Hepatocyte (in vitro differentiated cells): ENCODE measurements around the gene ATXN10.

Experiments
- EZH2 ChIP-seq: fragments of 200-600 bp; sonication (generic); IDR thresholded peaks from 2 replicates; pipeline ENCODE4 v1.6.1; 2016; ENCODE audit warnings: antibody characterized with exemption, mild to moderate bottlenecking, borderline replicate concordance
- EZH2phosphoT487 ChIP-seq: fragments of 200-600 bp; sonication (generic); IDR thresholded peaks from one replicate; pipeline ENCODE4 v1.6.1; 2018; ENCODE audit warnings: antibody characterized with exemption, mild to moderate bottlenecking, low read depth, moderate library complexity; ENCODE audit not compliant: unreplicated experiment, severe bottlenecking
- TF ChIP-seq, protein P1 (sequence below): fragments of 200-600 bp; sonication (generic); IDR thresholded peaks from 2 replicates; pipeline ENCODE4 v1.5.1; 2016; ENCODE audit warnings: antibody characterized with exemption, mild to moderate bottlenecking; ENCODE audit not compliant: poor library complexity

DNA sequence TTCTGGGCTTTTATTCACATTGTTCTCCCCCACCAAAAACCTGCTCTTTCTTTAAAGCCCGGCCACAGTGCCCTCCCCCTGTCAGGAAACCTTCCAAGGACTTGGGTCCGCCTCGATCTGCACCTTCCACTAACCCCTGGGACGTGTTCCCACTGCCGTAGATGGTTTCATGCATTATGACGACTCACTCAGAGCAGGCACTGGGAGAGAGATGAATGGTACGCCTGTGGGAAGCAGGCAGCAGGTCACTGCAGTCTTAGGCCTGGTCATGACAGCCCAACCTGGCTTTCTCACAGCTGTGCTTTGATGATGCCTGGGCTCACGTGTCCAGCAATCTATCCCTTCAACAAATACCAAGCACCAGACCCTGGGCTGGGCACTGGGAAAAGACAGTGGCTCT is 189.6 kb downstream of the ATXN10 start:
- TF ChIP-seq, protein P1, sequence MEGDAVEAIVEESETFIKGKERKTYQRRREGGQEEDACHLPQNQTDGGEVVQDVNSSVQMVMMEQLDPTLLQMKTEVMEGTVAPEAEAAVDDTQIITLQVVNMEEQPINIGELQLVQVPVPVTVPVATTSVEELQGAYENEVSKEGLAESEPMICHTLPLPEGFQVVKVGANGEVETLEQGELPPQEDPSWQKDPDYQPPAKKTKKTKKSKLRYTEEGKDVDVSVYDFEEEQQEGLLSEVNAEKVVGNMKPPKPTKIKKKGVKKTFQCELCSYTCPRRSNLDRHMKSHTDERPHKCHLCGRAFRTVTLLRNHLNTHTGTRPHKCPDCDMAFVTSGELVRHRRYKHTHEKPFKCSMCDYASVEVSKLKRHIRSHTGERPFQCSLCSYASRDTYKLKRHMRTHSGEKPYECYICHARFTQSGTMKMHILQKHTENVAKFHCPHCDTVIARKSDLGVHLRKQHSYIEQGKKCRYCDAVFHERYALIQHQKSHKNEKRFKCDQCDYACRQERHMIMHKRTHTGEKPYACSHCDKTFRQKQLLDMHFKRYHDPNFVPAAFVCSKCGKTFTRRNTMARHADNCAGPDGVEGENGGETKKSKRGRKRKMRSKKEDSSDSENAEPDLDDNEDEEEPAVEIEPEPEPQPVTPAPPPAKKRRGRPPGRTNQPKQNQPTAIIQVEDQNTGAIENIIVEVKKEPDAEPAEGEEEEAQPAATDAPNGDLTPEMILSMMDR: no peak
- TF ChIP-seq EZH2: no peak
- no peak for TF ChIP-seq EZH2phosphoT487
